HepG2 (cell line): ENCODE measurements around the gene PLIN3. TPM values are rescaled to one million over a fixed set of nuclear protein-coding genes. Genes with fewer than 3 reads are reported as not detected.

Experiments
- BCLAF1 ChIP-seq: fragments of 450-650 bp; IDR thresholded peaks from 2 replicates; pipeline ENCODE4 v1.6.1; 2017; ENCODE audit warnings: mild to moderate bottlenecking
- CAMTA2 ChIP-seq: sonication (generic); formaldehyde crosslinking; IDR thresholded peaks from 2 replicates; pipeline ENCODE4 v1.4.0; 2020; ENCODE audit warnings: mild to moderate bottlenecking, missing genetic modification reagents, borderline replicate concordance
- CEBPZ ChIP-seq: IDR thresholded peaks from 2 replicates; pipeline ENCODE4 v1.6.1; 2012; ENCODE audit warnings: low read length, improper control_type of control experiment
- FIP1L1 ChIP-seq: fragments of 200-400 bp; formaldehyde crosslinking; IDR thresholded peaks from 2 replicates; pipeline ENCODE4 v1.6.1; 2018; ENCODE audit warnings: low read depth, mild to moderate bottlenecking, low read length, moderate library complexity, borderline replicate concordance; ENCODE audit not compliant: insufficient read depth
- GTF3A ChIP-seq: sonication (generic); formaldehyde crosslinking; conservative IDR thresholded peaks from 2 replicates; pipeline ENCODE4 v1.4.0; 2020; ENCODE audit warnings: mild to moderate bottlenecking, missing genetic modification reagents
- KAT2B ChIP-seq: fragments of 150-350 bp; IDR thresholded peaks from 2 replicates; pipeline ENCODE4 v1.6.1; 2014; ENCODE audit warnings: low read depth, low read length, borderline replicate concordance
- MBD4 ChIP-seq: IDR thresholded peaks from 2 replicates; pipeline ENCODE4 v1.6.1; 2012; ENCODE audit warnings: low read length, inconsistent platforms, borderline replicate concordance
- MXD1 ChIP-seq: sonication (generic); formaldehyde crosslinking; IDR thresholded peaks from 2 replicates; pipeline ENCODE4 v1.4.0; 2020; ENCODE audit warnings: mild to moderate bottlenecking, missing genetic modification reagents
- SIN3A ChIP-seq: IDR thresholded peaks from 2 replicates; pipeline ENCODE4 v1.6.1; 2011; ENCODE audit warnings: low read depth, mild to moderate bottlenecking, control low read depth, low read length, borderline replicate concordance
- THAP9 ChIP-seq: sonication (generic); formaldehyde crosslinking; IDR thresholded peaks from 2 replicates; pipeline ENCODE4; 2020; ENCODE audit warnings: missing genetic modification reagents, mild to moderate bottlenecking, borderline replicate concordance
- ZMYM3 ChIP-seq: sonication (generic); formaldehyde crosslinking; IDR thresholded peaks from 2 replicates; pipeline ENCODE4 v1.5.1; 2020; ENCODE audit warnings: mild to moderate bottlenecking, missing genetic modification reagents
- ZNF10 ChIP-seq: sonication (generic); formaldehyde crosslinking; IDR thresholded peaks from 2 replicates; pipeline ENCODE4 v1.4.0; 2020; ENCODE audit warnings: mild to moderate bottlenecking, low read depth, missing genetic modification reagents, borderline replicate concordance
- ZNF512 ChIP-seq: sonication (generic); formaldehyde crosslinking; IDR thresholded peaks from 2 replicates; pipeline ENCODE4 v1.4.0; 2020; ENCODE audit warnings: mild to moderate bottlenecking, missing genetic modification reagents
- ZNF562 ChIP-seq: sonication (generic); formaldehyde crosslinking; IDR thresholded peaks from 2 replicates; pipeline ENCODE4 v1.8.0; 2022; ENCODE audit warnings: missing genetic modification reagents, borderline replicate concordance
- ZNF768 ChIP-seq: sonication (generic); formaldehyde crosslinking; IDR thresholded peaks from 2 replicates; pipeline ENCODE4 v1.4.0; 2020; ENCODE audit warnings: missing genetic modification reagents
- ZNF776 ChIP-seq: sonication (generic); formaldehyde crosslinking; IDR thresholded peaks from 2 replicates; pipeline ENCODE4 v1.4.0; 2020; ENCODE audit warnings: mild to moderate bottlenecking, missing genetic modification reagents
- ZSCAN25 ChIP-seq: sonication (generic); formaldehyde crosslinking; IDR thresholded peaks from 2 replicates; pipeline ENCODE4 v1.8.0; 2022; ENCODE audit warnings: mild to moderate bottlenecking, missing genetic modification reagents
- polyA plus RNA-seq, 8 experiments: library from polyadenylated mRNA; depleted of rRNA in 3 of 8; stranded (reverse) in 7 of 8; unstranded in 1 of 8; fragments of >200 nt; fragmentation: Illumina TruSeq in 4 of 8; extraction: Trizol in 4 of 8; gene quantifications; 2 replicates each; pipeline versions ENCODE4 v1.2.1 to v1.2.3, GENCODE V29; 2011 to 2016; ENCODE audit warnings: low read depth in 4 of 8, missing spikeins in 1 of 8, mixed read lengths in 1 of 8; ENCODE audit not compliant: insufficient read depth in 1 of 8
- total RNA-seq, 5 experiments: library from RNA; depleted of rRNA; stranded (reverse); fragments of >200 nt; fragmentation: Illumina TruSeq; extraction: Trizol; gene quantifications; 2 replicates each; pipeline ENCODE4 v1.2.3, GENCODE V29; 2016; ENCODE audit warnings: low read depth in 1 of 5

Gene PLIN3
- total and polyA plus RNA-seq, 2 of the 13 experiments (the other 11 are each of a cell fraction or from before 2014, with no cell fraction given) = 49.3 to 57.9 TPM

GRCh38 chr19:4851551-4852290 lies 15.7 kb downstream of the PLIN3 start (continued):
- TF ChIP-seq ZNF10 (CRISPR knock-in tag) (no peak), MBD4 (no peak), THAP9 (CRISPR knock-in tag) (peak; percentile 46; the same call in 1 of the 2 replicates), GTF3A (CRISPR knock-in tag) (no peak), KAT2B (no peak), ZNF776 (CRISPR knock-in tag) (no peak), ZNF562 (CRISPR knock-in tag) (no peak), CAMTA2 (CRISPR knock-in tag) (no peak), FIP1L1 (no peak), MXD1 (CRISPR knock-in tag) (no peak), CEBPZ (no peak), ZMYM3 (CRISPR knock-in tag) (peak; percentile 84), BCLAF1 (no peak), ZNF768 (CRISPR knock-in tag) (no peak; the same call in 1 of the 2 replicates), ZNF512 (CRISPR knock-in tag) (no peak), ZSCAN25 (CRISPR knock-in tag) (peak; percentile 91), SIN3A (no peak)
